ENCODE measurements around the gene C10orf71.

The C10orf71 gene

GRCh38 chr10:49325131-49325915 lies 26.4 kb downstream of the C10orf71 start:
- Histone ChIP-seq H3K4me3 (no peak overlapping the region), H3K27ac (no peak overlapping the region)
- TF ChIP-seq CTCF (IDR thresholded peaks at IDR 0.05): no peak
- DNase-seq (ENCODE audit: low spot score): peak; percentile 71

- TF ChIP-seq CTCF (IDR thresholded peaks at IDR 0.05): no peak
- H3K4me3 ChIP-seq: no peak overlapping the region
- peak; percentile 69 for DNase-seq (ENCODE audit: low spot score)
These were observed 27.2 kb downstream of the C10orf71 start for GRCh38 chr10:49325916-49326783.

GRCh38 chr10:49327036-49327813 lies 28.3 kb downstream of the C10orf71 start:
- TF ChIP-seq CTCF (IDR thresholded peaks at IDR 0.05): no peak
- Histone ChIP-seq H3K27ac (no peak overlapping the region), H3K4me3 (no peak overlapping the region)
- DNase-seq (ENCODE audit: low spot score): peak; percentile 46

More at GRCh38 chr10:49325916-49326783, 27.2 kb downstream of the C10orf71 start:
- H3K27ac ChIP-seq: no peak overlapping the region

- Histone ChIP-seq H3K27ac (no peak overlapping the region), H3K4me3 (no peak overlapping the region)
- peak; percentile 38 for DNase-seq (ENCODE audit: low spot score)
- TF ChIP-seq CTCF (IDR thresholded peaks at IDR 0.05): no peak
These were observed 29.6 kb downstream of the C10orf71 start for GRCh38 chr10:49328401-49329145.

GRCh38 chr10:49329146-49329505 lies 30.2 kb downstream of the C10orf71 start:
- Histone ChIP-seq H3K4me3 (no peak overlapping the region), H3K27ac (no peak overlapping the region)
- no peak for TF ChIP-seq CTCF (IDR thresholded peaks at IDR 0.05)
- DNase-seq (ENCODE audit: low spot score): no peak

- Histone ChIP-seq H3K4me3 (no peak overlapping the region), H3K27ac (no peak overlapping the region)
- DNase-seq (ENCODE audit: low spot score): peak; percentile 45
- no peak for TF ChIP-seq CTCF (IDR thresholded peaks at IDR 0.05)
These were observed 31.2 kb downstream of the C10orf71 start for GRCh38 chr10:49330127-49330665.

Data from coronary artery (tissue), 2 donors.